ENCODE measurements around the gene SYNPO2L. TPM values are rescaled to one million over a fixed set of nuclear protein-coding genes. Genes with fewer than 3 reads are reported as not detected.
A peak's percentile ranks its signal among the peaks of the same experiment; 100 is the strongest.

The SYNPO2L gene
- total RNA-seq, 4 donors from 2014 or later, result 0.15 to 0.16 TPM; not detected in 2

DNA sequence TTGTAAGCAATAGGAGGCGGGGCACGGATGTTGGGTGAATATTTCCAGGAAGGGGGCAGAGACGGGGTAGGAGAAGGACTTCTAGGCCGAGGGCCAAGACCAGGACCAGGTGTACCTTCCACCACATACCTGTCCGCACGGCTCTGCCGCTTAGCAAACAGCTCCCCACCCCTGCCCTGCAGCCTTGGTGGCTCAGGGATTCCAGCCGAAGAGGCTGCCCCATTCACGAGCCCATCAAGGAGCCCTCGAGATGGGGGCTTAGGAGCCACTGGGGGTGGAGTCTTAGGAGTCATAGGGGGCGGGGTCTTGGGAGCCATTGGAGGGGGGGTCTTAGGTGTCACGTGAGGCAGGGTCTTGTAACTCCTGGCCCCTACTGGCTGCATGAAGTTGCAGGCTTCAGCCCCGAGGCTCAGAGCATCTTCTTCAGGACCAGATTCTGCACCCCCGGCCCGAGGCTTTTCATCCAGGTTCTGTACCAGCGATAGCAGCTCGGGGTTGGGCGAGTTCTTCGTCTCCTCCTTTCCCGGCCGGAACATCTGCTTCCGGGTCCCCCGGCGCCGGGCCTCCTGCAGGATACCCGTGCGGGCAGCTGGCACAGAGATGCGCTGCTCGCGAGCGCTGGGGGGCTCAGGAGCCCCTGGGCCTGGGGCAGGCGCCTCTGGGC, 8.5 kb downstream of the SYNPO2L start:
- H3K9me3 ChIP-seq, result no peaks in the 10 kb centered on the region
- H3K27me3 ChIP-seq, result no peaks in the 10 kb centered on the region
- WGBS, 2 donors (ENCODE audit: low coverage in 1 of 2), result no CpG with 5 or more reads among the region's 32 CpGs
- H3K36me3 ChIP-seq, result no peaks in the 10 kb centered on the region
- H3K4me1 ChIP-seq, result peaks cover 0 to 44% (median 12%) of the 10 kb centered on the region in 3 donors
- H3K4me3 ChIP-seq, result peak overlapping the region; percentile 79 to 83
- TF ChIP-seq POLR2AphosphoS5 (IDR thresholded peaks at IDR 0.05) (no peak), POLR2A (IDR thresholded peaks at IDR 0.05) (no peak), EP300 (IDR thresholded peaks at IDR 0.05) (no peak)
- TF ChIP-seq, protein P1, sequence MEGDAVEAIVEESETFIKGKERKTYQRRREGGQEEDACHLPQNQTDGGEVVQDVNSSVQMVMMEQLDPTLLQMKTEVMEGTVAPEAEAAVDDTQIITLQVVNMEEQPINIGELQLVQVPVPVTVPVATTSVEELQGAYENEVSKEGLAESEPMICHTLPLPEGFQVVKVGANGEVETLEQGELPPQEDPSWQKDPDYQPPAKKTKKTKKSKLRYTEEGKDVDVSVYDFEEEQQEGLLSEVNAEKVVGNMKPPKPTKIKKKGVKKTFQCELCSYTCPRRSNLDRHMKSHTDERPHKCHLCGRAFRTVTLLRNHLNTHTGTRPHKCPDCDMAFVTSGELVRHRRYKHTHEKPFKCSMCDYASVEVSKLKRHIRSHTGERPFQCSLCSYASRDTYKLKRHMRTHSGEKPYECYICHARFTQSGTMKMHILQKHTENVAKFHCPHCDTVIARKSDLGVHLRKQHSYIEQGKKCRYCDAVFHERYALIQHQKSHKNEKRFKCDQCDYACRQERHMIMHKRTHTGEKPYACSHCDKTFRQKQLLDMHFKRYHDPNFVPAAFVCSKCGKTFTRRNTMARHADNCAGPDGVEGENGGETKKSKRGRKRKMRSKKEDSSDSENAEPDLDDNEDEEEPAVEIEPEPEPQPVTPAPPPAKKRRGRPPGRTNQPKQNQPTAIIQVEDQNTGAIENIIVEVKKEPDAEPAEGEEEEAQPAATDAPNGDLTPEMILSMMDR (IDR thresholded peaks at IDR 0.05), result peak in 1 of 4 experiments; percentile 20
- peak; percentile 65 for ATAC-seq
- H3K27ac ChIP-seq, result peak overlapping the region in 3 of 4 donors; percentile 64 to 79 (median 69)

GRCh38 chr10:73646598-73647041, 9.2 kb downstream of the SYNPO2L start:
- Histone ChIP-seq H3K9me3 (no peaks in the 10 kb centered on the region), H3K36me3 (no peaks in the 10 kb centered on the region), H3K27ac (peak overlapping the region in 1 of 4 donors; percentile 79), H3K4me1 (peaks cover 0 to 43% (median 12%) of the 10 kb centered on the region in 3 donors), H3K27me3 (no peaks in the 10 kb centered on the region), H3K4me3 (no peak overlapping the region)
- 83 to 89% methylated on average over 1 to 5 of the region's 9 CpGs for WGBS, 2 donors (ENCODE audit: low coverage in 1 of 2)
- TF ChIP-seq EP300 (IDR thresholded peaks at IDR 0.05) (no peak), POLR2A (IDR thresholded peaks at IDR 0.05) (no peak), POLR2AphosphoS5 (IDR thresholded peaks at IDR 0.05) (no peak)
- TF ChIP-seq, protein P1 (IDR thresholded peaks at IDR 0.05), result no peak
- no peak for ATAC-seq

GRCh38 chr10:73645251-73645650, 10.6 kb downstream of the SYNPO2L start:
- H3K27ac ChIP-seq, result no peak overlapping the region
- no peak for ATAC-seq
- H3K27me3 ChIP-seq, result no peaks in the 10 kb centered on the region
- no peaks in the 10 kb centered on the region for H3K9me3 ChIP-seq
- no peak overlapping the region for H3K4me3 ChIP-seq
- 74 to 96% methylated on average over 2 to 3 of the region's 3 CpGs for WGBS, 2 donors (ENCODE audit: low coverage in 1 of 2)
- H3K4me1 ChIP-seq, result peaks cover 0 to 33% (median 12%) of the 10 kb centered on the region in 3 donors
- TF ChIP-seq, protein P1 (IDR thresholded peaks at IDR 0.05), result no peak
- TF ChIP-seq POLR2A (IDR thresholded peaks at IDR 0.05) (no peak), EP300 (IDR thresholded peaks at IDR 0.05) (no peak), POLR2AphosphoS5 (IDR thresholded peaks at IDR 0.05) (no peak)
- no peaks in the 10 kb centered on the region for H3K36me3 ChIP-seq

DNA sequence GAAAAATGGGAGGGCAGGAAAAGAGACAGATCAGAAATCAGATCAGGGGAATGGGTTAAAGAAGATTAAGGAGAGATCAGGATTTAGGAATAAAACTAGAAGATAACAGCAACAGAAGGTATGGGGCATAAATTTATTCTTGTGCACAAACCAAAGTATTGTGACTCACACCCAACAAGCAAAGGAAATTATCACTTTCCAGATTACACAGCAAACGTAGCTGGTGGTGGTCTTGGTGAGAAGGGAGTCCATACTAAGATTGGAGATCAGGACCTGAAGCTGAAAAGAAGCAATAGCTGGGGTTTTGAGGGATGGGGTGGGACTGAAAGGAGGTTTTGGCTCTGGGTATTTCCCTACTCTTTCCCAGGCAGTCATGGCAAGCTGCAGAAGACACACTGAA, 11.1 kb downstream of the SYNPO2L start:
- no peaks in the 10 kb centered on the region for H3K27me3 ChIP-seq
- no peak for ATAC-seq
- peaks cover 0 to 33% (median 12%) of the 10 kb centered on the region in 3 donors for H3K4me1 ChIP-seq
- no peak for TF ChIP-seq EP300 (IDR thresholded peaks at IDR 0.05)
- no peak for TF ChIP-seq POLR2A (IDR thresholded peaks at IDR 0.05)
- no peak for TF ChIP-seq POLR2AphosphoS5 (IDR thresholded peaks at IDR 0.05)
- TF ChIP-seq, protein P1 (IDR thresholded peaks at IDR 0.05), result no peak
- WGBS, 2 donors (ENCODE audit: low coverage in 1 of 2), result 50% methylated on average over 1 of the region's 1 CpG; no CpG with 5 or more reads in 1 of the 2 donors
- H3K4me3 ChIP-seq, result no peak overlapping the region
- no peaks in the 10 kb centered on the region for H3K9me3 ChIP-seq
- H3K36me3 ChIP-seq, result no peaks in the 10 kb centered on the region
- no peak overlapping the region for H3K27ac ChIP-seq

Data from gastroesophageal sphincter (tissue), 4 donors.